ENCODE measurements around the gene RAB36. TPM values are rescaled to one million over a fixed set of nuclear protein-coding genes. Genes with fewer than 3 reads are reported as not detected.

The RAB36 gene
- total RNA-seq, 1 donor from 2014 or later = 0.47 TPM

- intact Hi-C loops (cut with micrococcal nuclease) = no loop called here
- no peak overlapping the region for H3K4me3 ChIP-seq
- no peak for DNase-seq
- no peaks in the 10 kb centered on the region for H3K9me3 ChIP-seq (replicated peaks)
- H3K36me3 ChIP-seq = no peaks in the 10 kb centered on the region
- peak overlapping the region; percentile 41 for H3K27ac ChIP-seq (replicated peaks)
- no peaks in the 10 kb centered on the region for H3K27me3 ChIP-seq (ENCODE audit: low read depth)
- H3K4me1 ChIP-seq = peaks cover 65% of the 10 kb centered on the region
- TF ChIP-seq CTCF (IDR thresholded peaks at IDR 0.05; ENCODE audit: borderline replicate concordance) = no peak
These were observed 46.9 kb downstream of the RAB36 start for GRCh38 chr22:23192133-23192532.

- Histone ChIP-seq H3K27ac (replicated peaks) (peak overlapping the region; percentile 41), H3K4me3 (no peak overlapping the region), H3K9me3 (replicated peaks) (no peaks in the 10 kb centered on the region), H3K4me1 (peaks cover 64% of the 10 kb centered on the region), H3K27me3 (ENCODE audit: low read depth) (no peaks in the 10 kb centered on the region), H3K36me3 (no peaks in the 10 kb centered on the region)
- intact Hi-C loops (cut with micrococcal nuclease) = no loop called here
- TF ChIP-seq CTCF (IDR thresholded peaks at IDR 0.05; ENCODE audit: borderline replicate concordance) = no peak
- no peak for DNase-seq
These were observed 47.3 kb downstream of the RAB36 start for GRCh38 chr22:23192558-23192957.

DNA sequence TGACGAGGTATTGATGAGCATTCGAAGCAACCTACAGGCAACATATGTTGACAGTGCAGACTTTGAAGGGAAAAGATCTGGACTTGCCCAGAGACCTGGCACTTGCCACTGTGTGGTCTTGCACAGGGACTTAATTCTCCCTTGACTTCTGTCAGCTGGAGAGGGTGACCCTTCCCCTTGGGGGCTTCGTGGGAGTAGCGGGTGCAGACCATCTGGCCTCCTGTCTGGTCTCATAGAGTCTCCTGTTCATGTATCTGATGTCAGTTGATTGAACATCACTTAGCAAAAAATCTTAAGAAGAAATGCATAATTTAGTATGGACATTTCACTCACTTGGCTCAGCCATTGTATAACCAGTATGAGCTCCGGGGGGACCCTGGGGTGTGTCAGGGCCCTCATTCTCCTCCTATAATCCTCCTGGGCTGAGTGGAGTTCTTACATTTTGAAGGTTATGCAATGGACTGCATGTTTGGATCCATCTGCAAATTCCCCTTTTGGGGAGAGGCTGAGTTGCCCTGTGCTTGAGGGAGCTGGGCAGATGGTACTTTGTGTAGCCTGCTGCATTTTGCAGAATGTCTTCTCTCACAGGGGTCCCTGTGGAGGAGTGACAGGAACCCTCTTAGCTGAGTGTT, 48.0 kb downstream of the RAB36 start:
- H3K27ac ChIP-seq (replicated peaks) = no peak overlapping the region
- DNase-seq = no peak
- intact Hi-C loops (cut with micrococcal nuclease) = no loop called here

GRCh38 chr22:23193882-23194281, 48.6 kb downstream of the RAB36 start:
- no peak for TF ChIP-seq CTCF (IDR thresholded peaks at IDR 0.05; ENCODE audit: borderline replicate concordance)
- intact Hi-C loops (cut with micrococcal nuclease) = no loop called here
- DNase-seq = no peak
- Histone ChIP-seq H3K27me3 (ENCODE audit: low read depth) (no peaks in the 10 kb centered on the region), H3K27ac (replicated peaks) (no peak overlapping the region), H3K4me3 (no peak overlapping the region), H3K9me3 (replicated peaks) (no peaks in the 10 kb centered on the region), H3K4me1 (peaks cover 69% of the 10 kb centered on the region), H3K36me3 (no peaks in the 10 kb centered on the region)

More for the DNA sequence above, 48.0 kb downstream of the RAB36 start:
- Histone ChIP-seq H3K4me1 (peaks cover 64% of the 10 kb centered on the region), H3K36me3 (no peaks in the 10 kb centered on the region), H3K4me3 (no peak overlapping the region), H3K27me3 (ENCODE audit: low read depth) (no peaks in the 10 kb centered on the region), H3K9me3 (replicated peaks) (no peaks in the 10 kb centered on the region)
- no peak for TF ChIP-seq CTCF (IDR thresholded peaks at IDR 0.05; ENCODE audit: borderline replicate concordance)

GRCh38 chr22:23196165-23196564, 50.9 kb downstream of the RAB36 start:
- H3K4me3 ChIP-seq = no peak overlapping the region
- H3K27me3 ChIP-seq (ENCODE audit: low read depth) = no peaks in the 10 kb centered on the region
- H3K27ac ChIP-seq (replicated peaks) = no peak overlapping the region
- no peak for DNase-seq
- H3K9me3 ChIP-seq (replicated peaks) = no peaks in the 10 kb centered on the region
- TF ChIP-seq CTCF (IDR thresholded peaks at IDR 0.05; ENCODE audit: borderline replicate concordance) = no peak
- peaks cover 68% of the 10 kb centered on the region for H3K4me1 ChIP-seq
- no peaks in the 10 kb centered on the region for H3K36me3 ChIP-seq
- intact Hi-C loops (cut with micrococcal nuclease) = no loop called here
